HepG2 (cell line): ENCODE results near the gene TBC1D24. TPM values are rescaled to one million over a fixed set of nuclear protein-coding genes. Genes with fewer than 3 reads are reported as not detected.
A peak's percentile ranks its signal among the peaks of the same experiment; 100 is the strongest.

Source experiments
- ATF4 ChIP-seq, 2 experiments: fragments of 450-650 bp in 1 of 2; sonication (generic) in 1 of 2; formaldehyde crosslinking; IDR thresholded peaks; 2 replicates each; pipeline versions ENCODE4 v1.5.0 to v1.8.0; 2020 to 2022; ENCODE audit warnings: mild to moderate bottlenecking in 1 of 2, missing genetic modification reagents in 1 of 2
- CREBL2 ChIP-seq: sonication (generic); formaldehyde crosslinking; IDR thresholded peaks from 2 replicates; pipeline ENCODE4 v1.8.1; 2023; ENCODE audit warnings: missing genetic modification reagents, mild to moderate bottlenecking, borderline replicate concordance
- EEA1 ChIP-seq: sonication (generic); formaldehyde crosslinking; IDR thresholded peaks from 2 replicates; pipeline ENCODE4 v1.5.1; 2020; ENCODE audit warnings: mild to moderate bottlenecking, missing genetic modification reagents, borderline replicate concordance
- HDAC2 ChIP-seq: sonication (generic); formaldehyde crosslinking; IDR thresholded peaks from 2 replicates; pipeline ENCODE4 v1.4.0; 2020; ENCODE audit warnings: missing genetic modification reagents
- IRF1 ChIP-seq: sonication (generic); formaldehyde crosslinking; IDR thresholded peaks from 2 replicates; pipeline ENCODE4 v1.4.0; 2020; ENCODE audit warnings: low read depth, mild to moderate bottlenecking, missing genetic modification reagents
- ISX ChIP-seq: sonication (generic); formaldehyde crosslinking; conservative IDR thresholded peaks from 2 replicates; pipeline ENCODE4 v1.5.0; 2020; ENCODE audit warnings: missing genetic modification reagents
- USF2 ChIP-seq, 2 experiments: sonication (generic) in 1 of 2; formaldehyde crosslinking in 1 of 2; IDR thresholded peaks; 2 replicates each; pipeline versions ENCODE4 v1.5.1 to v1.6.1; 2011 to 2020; ENCODE audit warnings: borderline replicate concordance in 1 of 2, low read depth in 1 of 2, low read length in 1 of 2, mild to moderate bottlenecking in 1 of 2, missing genetic modification reagents in 1 of 2, moderate library complexity in 1 of 2
- ZBTB33 ChIP-seq: sonication (generic); formaldehyde crosslinking; IDR thresholded peaks from 2 replicates; pipeline ENCODE4 v1.4.0; 2020; ENCODE audit warnings: missing genetic modification reagents
- ZFP90 ChIP-seq: sonication (generic); formaldehyde crosslinking; IDR thresholded peaks from 2 replicates; pipeline ENCODE4 v1.8.0; 2022; ENCODE audit warnings: missing genetic modification reagents, mild to moderate bottlenecking, inconsistent platforms, borderline replicate concordance
- ZNF142 ChIP-seq: sonication (generic); formaldehyde crosslinking; IDR thresholded peaks from 2 replicates; pipeline ENCODE4 v1.4.0; 2020; ENCODE audit warnings: missing genetic modification reagents
- ZNF737 ChIP-seq: sonication (generic); formaldehyde crosslinking; IDR thresholded peaks from 2 replicates; pipeline ENCODE4 v1.5.0; 2020; ENCODE audit warnings: missing genetic modification reagents, mild to moderate bottlenecking, borderline replicate concordance
- ZNF772 ChIP-seq: sonication (generic); formaldehyde crosslinking; IDR thresholded peaks from 2 replicates; pipeline ENCODE4 v1.5.0; 2020; ENCODE audit warnings: mild to moderate bottlenecking, missing genetic modification reagents
- ZNF839 ChIP-seq: sonication (generic); formaldehyde crosslinking; IDR thresholded peaks from 2 replicates; pipeline ENCODE4 v1.4.0; 2020; ENCODE audit warnings: missing genetic modification reagents, mild to moderate bottlenecking, borderline replicate concordance
- polyA plus RNA-seq, 8 experiments: library from polyadenylated mRNA; depleted of rRNA in 3 of 8; stranded (reverse) in 7 of 8; unstranded in 1 of 8; fragments of >200 nt; fragmentation: Illumina TruSeq in 4 of 8; extraction: Trizol in 4 of 8; gene quantifications; 2 replicates each; pipeline versions ENCODE4 v1.2.1 to v1.2.3, GENCODE V29; 2011 to 2016; ENCODE audit warnings: low read depth in 4 of 8, missing spikeins in 1 of 8, mixed read lengths in 1 of 8; ENCODE audit not compliant: insufficient read depth in 1 of 8
- total RNA-seq, 5 experiments: library from RNA; depleted of rRNA; stranded (reverse); fragments of >200 nt; fragmentation: Illumina TruSeq; extraction: Trizol; gene quantifications; 2 replicates each; pipeline ENCODE4 v1.2.3, GENCODE V29; 2016; ENCODE audit warnings: low read depth in 1 of 5

Gene TBC1D24
- total and polyA plus RNA-seq, 2 of the 13 experiments (the other 11 are each of a cell fraction or from before 2014, with no cell fraction given): 7.7 to 13.7 TPM

- TF ChIP-seq ISX (CRISPR knock-in tag) (no peak), USF2 (IDR thresholded peaks at IDR 0.05; ENCODE audit: low read depth, low read length) (no peak), USF2 (CRISPR knock-in tag; IDR thresholded peaks at IDR 0.05; ENCODE audit: borderline replicate concordance) (no peak), ATF4 (CRISPR knock-in tag; IDR thresholded peaks at IDR 0.05) (no peak), ZNF772 (CRISPR knock-in tag) (no peak), ZFP90 (CRISPR knock-in tag) (peak; percentile 70; the same call in 1 of the 2 replicates), ZNF737 (no peak), IRF1 (0 out of 2 replicates have a peak, but pooled peaks have one; percentile 47), CREBL2 (CRISPR knock-in tag) (no peak), ZBTB33 (no peak), HDAC2 (CRISPR knock-in tag) (peak; percentile 3; the same call in 1 of the 2 replicates), EEA1 (CRISPR knock-in tag) (no peak), ZNF839 (CRISPR knock-in tag) (peak; percentile 24; the same call in 1 of the 2 replicates), ZNF142 (0 out of 2 replicates have a peak, but pooled peaks have one; percentile 5)
Observed at GRCh38 chr16:2512735-2513404, 37.9 kb downstream of the TBC1D24 start (continued).
